OCI-LY7 (cell line): ENCODE data around the gene NDUFB2. TPM values are rescaled to one million over a fixed set of nuclear protein-coding genes. Genes with fewer than 3 reads are reported as not detected.

Experiments used
- BruUV-seq: library from RNA; stranded (reverse); fragments of 400-500 nt; replicated peaks from 2 replicates; lab custom pipeline; 2021; lab: Mats Ljungman, UMichigan
- CTCF ChIA-PET: fragments of 300-600 bp; sonication (Branson Sonifier 250); formaldehyde crosslinking; loops from one replicate; lab custom pipeline; 2022; ENCODE audit warnings: antibody characterized with exemption; ENCODE audit not compliant: unreplicated experiment; lab: Charles Lee
- POLR2A ChIA-PET: fragments of 300-600 bp; sonication (Branson Sonifier 250); formaldehyde crosslinking; loops from one replicate; lab custom pipeline; 2022; ENCODE audit warnings: antibody characterized with exemption; lab: Charles Lee
- DNase-seq: peaks from one replicate; pipeline ENCODE4 v3.0.0-alpha.2; 2015; ENCODE audit warnings: low spot score
- H2AFZ ChIP-seq: fragments of 200-600 bp; sonication (generic), shearing (Covaris generic); 2 replicates; pipeline ENCODE4 v1.6.1; 2014; ENCODE audit warnings: mild to moderate bottlenecking, antibody characterized with exemption, low read length, moderate library complexity
- H3K27ac ChIP-seq: fragments of 200-600 bp; sonication (generic); 2 replicates; pipeline ENCODE4 v1.5.1; 2014; ENCODE audit warnings: mixed run types, low read depth, mild to moderate bottlenecking, moderate library complexity, low read length, inconsistent platforms; ENCODE audit not compliant: poor library complexity, severe bottlenecking
- H3K36me3 ChIP-seq: fragments of 200-600 bp; sonication (generic); 2 replicates; pipeline ENCODE4 v1.6.1; 2014; ENCODE audit warnings: mild to moderate bottlenecking, antibody characterized with exemption, low read length, moderate library complexity, mixed read lengths; ENCODE audit not compliant: insufficient read depth
- H3K4me1 ChIP-seq: fragments of 200-600 bp; sonication (generic); 2 replicates; pipeline ENCODE4 v1.5.1; 2014; ENCODE audit warnings: mild to moderate bottlenecking, low read length; ENCODE audit not compliant: insufficient read depth, poor library complexity, severe bottlenecking
- H3K4me2 ChIP-seq: fragments of 200-600 bp; sonication (generic); 2 replicates; pipeline ENCODE4 v1.6.1; 2014; ENCODE audit warnings: mild to moderate bottlenecking, low read length
- H3K4me3 ChIP-seq: fragments of 200-600 bp; sonication (generic); 2 replicates; pipeline ENCODE4 v1.5.1; 2014; ENCODE audit warnings: mild to moderate bottlenecking, low read depth, low read length; ENCODE audit not compliant: poor library complexity, severe bottlenecking
- H3K79me2 ChIP-seq: fragments of 200-600 bp; sonication (generic); 2 replicates; pipeline ENCODE4 v1.6.1; 2016; ENCODE audit warnings: low read depth, mild to moderate bottlenecking, low read length, moderate library complexity, mixed read lengths; ENCODE audit not compliant: insufficient read depth
- H3K9me2 ChIP-seq: fragments of 200-600 bp; sonication (generic); 2 replicates; pipeline ENCODE4 v1.6.1; 2016; ENCODE audit warnings: mild to moderate bottlenecking, low read length, mixed read lengths; ENCODE audit not compliant: insufficient read depth
- H3K9me3 ChIP-seq: fragments of 200-600 bp; sonication (generic); 2 replicates; pipeline ENCODE4 v1.6.1; 2014; ENCODE audit warnings: mild to moderate bottlenecking, mixed run types, low read length, mixed read lengths
- H4K20me1 ChIP-seq: fragments of 200-600 bp; sonication (generic); 2 replicates; pipeline ENCODE4 v1.6.1; 2014; ENCODE audit warnings: mild to moderate bottlenecking, antibody characterized with exemption, low read length, moderate library complexity, mixed read lengths; ENCODE audit not compliant: insufficient read depth
- CTCF ChIP-seq: fragments of 200-600 bp; sonication (generic); conservative IDR thresholded peaks from 2 replicates; pipeline ENCODE4 v1.5.1; 2014; ENCODE audit warnings: mild to moderate bottlenecking, antibody characterized with exemption, low read length, moderate library complexity, mixed read lengths
- EZH2phosphoT487 ChIP-seq: fragments of 200-600 bp; sonication (generic); IDR thresholded peaks from 2 replicates; pipeline ENCODE4 v1.6.1; 2018; ENCODE audit warnings: low read depth, borderline replicate concordance, mild to moderate bottlenecking, mixed run types, antibody characterized with exemption, low read length, moderate library complexity, mixed read lengths
- intact Hi-C: fragments of 100-400 bp; cut with micrococcal nuclease; formaldehyde crosslinking; loops from one replicate; pipeline ENCODE4 v1.10.0; 2022; ENCODE audit not compliant: unreplicated experiment
- total RNA-seq, 2 experiments: library from RNA; depleted of rRNA in 1 of 2; stranded (reverse); fragments of >200 nt in 1 of 2; shearing (Covaris generic) in 1 of 2; gene quantifications; 2 replicates each; pipeline ENCODE4 v1.2.3, GENCODE V29; 2014 to 2022

Gene NDUFB2
- total RNA-seq, 2 experiments from 2014 or later = 114 to 139 TPM

- DNase-seq = peak; percentile 24
- Histone ChIP-seq H3K27ac (no peak overlapping the region), H3K9me3 (no peaks in the 10 kb centered on the region), H3K9me2 (no peaks in the 10 kb centered on the region), H3K36me3 (peaks cover 6% of the 10 kb centered on the region), H4K20me1 (no peaks in the 10 kb centered on the region), H3K4me3 (no peak overlapping the region), H3K4me2 (no peak overlapping the region), H3K4me1 (no peaks in the 10 kb centered on the region), H3K79me2 (no peaks in the 10 kb centered on the region), H2AFZ (no peak overlapping the region)
- intact Hi-C loops = loop anchor here (10.0 kb wide), 2 partner anchors 289 to 809 kb away; partner anchors contain the start of gene MRPS33
- no TSS peak for BruUV-seq
- POLR2A ChIA-PET = interaction anchor here (0.7 to 1.5 kb wide), 4 partner anchors 10 to 52 kb away, joined by 3 to 6 read pairs (median 4); no protein-coding TSS in a partner anchor
- CTCF ChIA-PET = no interaction called here
- no peak for TF ChIP-seq EZH2phosphoT487
- TF ChIP-seq CTCF = peak; percentile 68
These were observed 29.8 kb downstream of the NDUFB2 start for GRCh38 chr7:140726281-140726680.

GRCh38 chr7:140732416-140732815 lies 35.9 kb downstream of the NDUFB2 start:
- ChIA-PET CTCF (no interaction called here), POLR2A (no interaction called here)
- intact Hi-C loops = no loop called here
- H4K20me1 ChIP-seq = no peaks in the 10 kb centered on the region
- TF ChIP-seq CTCF (no peak), EZH2phosphoT487 (no peak)
- no TSS peak for BruUV-seq
- peaks cover 4% of the 10 kb centered on the region for H3K4me1 ChIP-seq
- no peak for DNase-seq
- no peak overlapping the region for H3K27ac ChIP-seq
- no peak overlapping the region for H3K4me3 ChIP-seq
- no peak overlapping the region for H3K4me2 ChIP-seq
- H3K79me2 ChIP-seq = no peaks in the 10 kb centered on the region
- no peaks in the 10 kb centered on the region for H3K9me2 ChIP-seq
- H2AFZ ChIP-seq = no peak overlapping the region
- no peaks in the 10 kb centered on the region for H3K9me3 ChIP-seq
- peaks cover 6% of the 10 kb centered on the region for H3K36me3 ChIP-seq

GRCh38 chr7:140734096-140734495 lies 37.6 kb downstream of the NDUFB2 start:
- H3K9me3 ChIP-seq = no peaks in the 10 kb centered on the region
- intact Hi-C loops = no loop called here
- no peak overlapping the region for H3K4me3 ChIP-seq
- H3K27ac ChIP-seq = no peak overlapping the region
- no peaks in the 10 kb centered on the region for H3K79me2 ChIP-seq
- TF ChIP-seq CTCF (0 out of 2 replicates have a peak, but pooled peaks have one; percentile 15), EZH2phosphoT487 (no peak)
- H2AFZ ChIP-seq = no peak overlapping the region
- no peak overlapping the region for H3K4me2 ChIP-seq
- no TSS peak for BruUV-seq
- peak; percentile 8 for DNase-seq
- CTCF ChIA-PET = no interaction called here
- H4K20me1 ChIP-seq = no peaks in the 10 kb centered on the region
- no peaks in the 10 kb centered on the region for H3K9me2 ChIP-seq
- POLR2A ChIA-PET = interaction anchor here (0.6 to 0.7 kb wide), 2 partner anchors 53 to 337 kb away, joined by 3 read pairs; no protein-coding TSS in a partner anchor
- H3K4me1 ChIP-seq = peaks cover 4% of the 10 kb centered on the region
- H3K36me3 ChIP-seq = peaks cover 6% of the 10 kb centered on the region
